DND-41 (cell line): ENCODE results near the gene BCL2L13.

Experiments
- EZH2 ChIP-seq: IDR thresholded peaks from 3 replicates; pipeline ENCODE4 v1.6.1; 2012; ENCODE audit warnings: borderline replicate concordance, low read depth, mild to moderate bottlenecking, moderate library complexity, low read length, inconsistent platforms; ENCODE audit not compliant: severe bottlenecking
- TF ChIP-seq, protein P1 (sequence below): IDR thresholded peaks from 2 replicates; pipeline ENCODE4 v1.5.1; 2012; ENCODE audit warnings: borderline replicate concordance, low read length, moderate library complexity, mild to moderate bottlenecking; ENCODE audit not compliant: poor library complexity, severe bottlenecking; ENCODE audit errors: extremely low read depth

DNA sequence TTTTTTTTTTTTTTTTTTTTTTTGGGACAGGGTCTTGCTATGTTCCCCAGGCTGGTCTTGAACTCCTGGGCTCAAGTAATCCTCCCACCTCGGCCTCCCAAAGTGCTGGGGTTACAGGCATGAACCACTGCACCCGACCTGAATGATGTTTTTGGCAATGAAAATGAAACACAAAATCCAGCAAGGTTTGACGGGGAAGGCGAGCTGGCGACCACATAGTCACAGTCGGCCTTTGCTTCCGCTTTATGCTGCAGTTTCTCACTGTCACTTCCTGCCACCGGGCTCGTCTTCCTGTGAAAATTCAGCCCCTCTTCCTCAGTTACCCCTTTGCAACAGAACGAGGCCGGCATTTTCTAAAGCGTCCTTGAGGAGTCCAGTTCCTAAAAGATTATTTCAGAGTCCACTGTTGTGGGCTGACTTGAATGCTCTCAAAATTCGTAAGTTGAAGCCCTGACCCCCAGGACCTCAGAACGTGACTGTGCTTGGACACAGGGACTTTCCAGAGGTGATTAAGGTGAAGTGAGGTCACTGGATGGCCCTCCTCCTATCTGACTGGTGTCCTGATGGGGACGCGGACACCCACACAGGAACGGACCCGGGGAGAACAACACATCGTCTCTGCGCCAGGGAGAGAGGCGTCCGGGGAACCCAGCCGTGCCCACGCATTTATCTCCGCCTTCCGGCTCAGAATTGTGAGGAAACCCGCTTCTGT is 138.6 kb downstream of the BCL2L13 start:
- TF ChIP-seq, protein P1, sequence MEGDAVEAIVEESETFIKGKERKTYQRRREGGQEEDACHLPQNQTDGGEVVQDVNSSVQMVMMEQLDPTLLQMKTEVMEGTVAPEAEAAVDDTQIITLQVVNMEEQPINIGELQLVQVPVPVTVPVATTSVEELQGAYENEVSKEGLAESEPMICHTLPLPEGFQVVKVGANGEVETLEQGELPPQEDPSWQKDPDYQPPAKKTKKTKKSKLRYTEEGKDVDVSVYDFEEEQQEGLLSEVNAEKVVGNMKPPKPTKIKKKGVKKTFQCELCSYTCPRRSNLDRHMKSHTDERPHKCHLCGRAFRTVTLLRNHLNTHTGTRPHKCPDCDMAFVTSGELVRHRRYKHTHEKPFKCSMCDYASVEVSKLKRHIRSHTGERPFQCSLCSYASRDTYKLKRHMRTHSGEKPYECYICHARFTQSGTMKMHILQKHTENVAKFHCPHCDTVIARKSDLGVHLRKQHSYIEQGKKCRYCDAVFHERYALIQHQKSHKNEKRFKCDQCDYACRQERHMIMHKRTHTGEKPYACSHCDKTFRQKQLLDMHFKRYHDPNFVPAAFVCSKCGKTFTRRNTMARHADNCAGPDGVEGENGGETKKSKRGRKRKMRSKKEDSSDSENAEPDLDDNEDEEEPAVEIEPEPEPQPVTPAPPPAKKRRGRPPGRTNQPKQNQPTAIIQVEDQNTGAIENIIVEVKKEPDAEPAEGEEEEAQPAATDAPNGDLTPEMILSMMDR = no peak
- TF ChIP-seq EZH2 = no peak
